SK-N-SH (cell line): Measurements from ENCODE around the gene TMEM231.

Experiments used
- FOXJ3 ChIP-seq: sonication (generic); formaldehyde crosslinking; IDR thresholded peaks from 2 replicates; pipeline ENCODE4 v1.5.1; 2020; ENCODE audit warnings: mild to moderate bottlenecking, missing genetic modification reagents
- IRF3 ChIP-seq: fragments of 150-350 bp; IDR thresholded peaks from 2 replicates; pipeline ENCODE4 v1.6.1; 2016; ENCODE audit warnings: mild to moderate bottlenecking, low read depth, low read length
- JUND ChIP-seq: IDR thresholded peaks from 2 replicates; pipeline ENCODE4 v1.4.0; 2012
- MXI1 ChIP-seq: IDR thresholded peaks from 2 replicates; pipeline ENCODE4 v1.6.1; 2012; ENCODE audit warnings: mild to moderate bottlenecking, low read depth, low read length, improper control_type of control experiment
- NFIC ChIP-seq: IDR thresholded peaks from 2 replicates; pipeline ENCODE4 v1.4.0; 2012; ENCODE audit warnings: borderline replicate concordance
- YY1 ChIP-seq: IDR thresholded peaks from 2 replicates; pipeline ENCODE4 v1.4.0; 2012; ENCODE audit warnings: low read depth, mild to moderate bottlenecking
- TF ChIP-seq, protein P1 (sequence below): fragments of 200-600 bp; sonication (generic); IDR thresholded peaks from 2 replicates; pipeline ENCODE4 v1.6.1; 2017; ENCODE audit warnings: antibody characterized with exemption, mild to moderate bottlenecking, moderate library complexity
- TF ChIP-seq, protein P2 (sequence below): IDR thresholded peaks from 2 replicates; pipeline ENCODE4 v1.4.0; 2012; ENCODE audit warnings: low read depth, borderline replicate concordance
- TF ChIP-seq, protein P3 (sequence below): IDR thresholded peaks from 2 replicates; pipeline ENCODE4 v1.6.1; 2012; ENCODE audit warnings: mild to moderate bottlenecking, low read depth, low read length, moderate library complexity
- TF ChIP-seq, protein P4 (sequence below): IDR thresholded peaks from 2 replicates; pipeline ENCODE4 v1.4.0; 2012; ENCODE audit warnings: low read depth

GRCh38 chr16:75567911-75568310 is 11.9 kb upstream of the TMEM231 start:
- TF ChIP-seq YY1, result no peak
- TF ChIP-seq FOXJ3 (CRISPR knock-in tag), result no peak
- TF ChIP-seq IRF3, result no peak
- TF ChIP-seq, protein P1, sequence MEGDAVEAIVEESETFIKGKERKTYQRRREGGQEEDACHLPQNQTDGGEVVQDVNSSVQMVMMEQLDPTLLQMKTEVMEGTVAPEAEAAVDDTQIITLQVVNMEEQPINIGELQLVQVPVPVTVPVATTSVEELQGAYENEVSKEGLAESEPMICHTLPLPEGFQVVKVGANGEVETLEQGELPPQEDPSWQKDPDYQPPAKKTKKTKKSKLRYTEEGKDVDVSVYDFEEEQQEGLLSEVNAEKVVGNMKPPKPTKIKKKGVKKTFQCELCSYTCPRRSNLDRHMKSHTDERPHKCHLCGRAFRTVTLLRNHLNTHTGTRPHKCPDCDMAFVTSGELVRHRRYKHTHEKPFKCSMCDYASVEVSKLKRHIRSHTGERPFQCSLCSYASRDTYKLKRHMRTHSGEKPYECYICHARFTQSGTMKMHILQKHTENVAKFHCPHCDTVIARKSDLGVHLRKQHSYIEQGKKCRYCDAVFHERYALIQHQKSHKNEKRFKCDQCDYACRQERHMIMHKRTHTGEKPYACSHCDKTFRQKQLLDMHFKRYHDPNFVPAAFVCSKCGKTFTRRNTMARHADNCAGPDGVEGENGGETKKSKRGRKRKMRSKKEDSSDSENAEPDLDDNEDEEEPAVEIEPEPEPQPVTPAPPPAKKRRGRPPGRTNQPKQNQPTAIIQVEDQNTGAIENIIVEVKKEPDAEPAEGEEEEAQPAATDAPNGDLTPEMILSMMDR, result no peak
- no peak for TF ChIP-seq NFIC
- TF ChIP-seq, protein P2, sequence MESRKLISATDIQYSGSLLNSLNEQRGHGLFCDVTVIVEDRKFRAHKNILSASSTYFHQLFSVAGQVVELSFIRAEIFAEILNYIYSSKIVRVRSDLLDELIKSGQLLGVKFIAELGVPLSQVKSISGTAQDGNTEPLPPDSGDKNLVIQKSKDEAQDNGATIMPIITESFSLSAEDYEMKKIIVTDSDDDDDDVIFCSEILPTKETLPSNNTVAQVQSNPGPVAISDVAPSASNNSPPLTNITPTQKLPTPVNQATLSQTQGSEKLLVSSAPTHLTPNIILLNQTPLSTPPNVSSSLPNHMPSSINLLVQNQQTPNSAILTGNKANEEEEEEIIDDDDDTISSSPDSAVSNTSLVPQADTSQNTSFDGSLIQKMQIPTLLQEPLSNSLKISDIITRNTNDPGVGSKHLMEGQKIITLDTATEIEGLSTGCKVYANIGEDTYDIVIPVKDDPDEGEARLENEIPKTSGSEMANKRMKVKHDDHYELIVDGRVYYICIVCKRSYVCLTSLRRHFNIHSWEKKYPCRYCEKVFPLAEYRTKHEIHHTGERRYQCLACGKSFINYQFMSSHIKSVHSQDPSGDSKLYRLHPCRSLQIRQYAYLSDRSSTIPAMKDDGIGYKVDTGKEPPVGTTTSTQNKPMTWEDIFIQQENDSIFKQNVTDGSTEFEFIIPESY, result no peak
- TF ChIP-seq, protein P3, sequence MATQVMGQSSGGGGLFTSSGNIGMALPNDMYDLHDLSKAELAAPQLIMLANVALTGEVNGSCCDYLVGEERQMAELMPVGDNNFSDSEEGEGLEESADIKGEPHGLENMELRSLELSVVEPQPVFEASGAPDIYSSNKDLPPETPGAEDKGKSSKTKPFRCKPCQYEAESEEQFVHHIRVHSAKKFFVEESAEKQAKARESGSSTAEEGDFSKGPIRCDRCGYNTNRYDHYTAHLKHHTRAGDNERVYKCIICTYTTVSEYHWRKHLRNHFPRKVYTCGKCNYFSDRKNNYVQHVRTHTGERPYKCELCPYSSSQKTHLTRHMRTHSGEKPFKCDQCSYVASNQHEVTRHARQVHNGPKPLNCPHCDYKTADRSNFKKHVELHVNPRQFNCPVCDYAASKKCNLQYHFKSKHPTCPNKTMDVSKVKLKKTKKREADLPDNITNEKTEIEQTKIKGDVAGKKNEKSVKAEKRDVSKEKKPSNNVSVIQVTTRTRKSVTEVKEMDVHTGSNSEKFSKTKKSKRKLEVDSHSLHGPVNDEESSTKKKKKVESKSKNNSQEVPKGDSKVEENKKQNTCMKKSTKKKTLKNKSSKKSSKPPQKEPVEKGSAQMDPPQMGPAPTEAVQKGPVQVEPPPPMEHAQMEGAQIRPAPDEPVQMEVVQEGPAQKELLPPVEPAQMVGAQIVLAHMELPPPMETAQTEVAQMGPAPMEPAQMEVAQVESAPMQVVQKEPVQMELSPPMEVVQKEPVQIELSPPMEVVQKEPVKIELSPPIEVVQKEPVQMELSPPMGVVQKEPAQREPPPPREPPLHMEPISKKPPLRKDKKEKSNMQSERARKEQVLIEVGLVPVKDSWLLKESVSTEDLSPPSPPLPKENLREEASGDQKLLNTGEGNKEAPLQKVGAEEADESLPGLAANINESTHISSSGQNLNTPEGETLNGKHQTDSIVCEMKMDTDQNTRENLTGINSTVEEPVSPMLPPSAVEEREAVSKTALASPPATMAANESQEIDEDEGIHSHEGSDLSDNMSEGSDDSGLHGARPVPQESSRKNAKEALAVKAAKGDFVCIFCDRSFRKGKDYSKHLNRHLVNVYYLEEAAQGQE, result no peak
- TF ChIP-seq, protein P4, sequence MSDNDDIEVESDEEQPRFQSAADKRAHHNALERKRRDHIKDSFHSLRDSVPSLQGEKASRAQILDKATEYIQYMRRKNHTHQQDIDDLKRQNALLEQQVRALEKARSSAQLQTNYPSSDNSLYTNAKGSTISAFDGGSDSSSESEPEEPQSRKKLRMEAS, result no peak
- no peak for TF ChIP-seq MXI1
- TF ChIP-seq JUND, result no peak
